Epithelial cell of proximal tubule (primary cell): ENCODE measurements around the gene GJA4. TPM values are rescaled to one million over a fixed set of nuclear protein-coding genes. Genes with fewer than 3 reads are reported as not detected.

ENCODE experiments used
- DNase-seq: peaks from one replicate; pipeline ENCODE4 v3.0.0-alpha.2; 2011; ENCODE audit warnings: low read depth
- H3K4me3 ChIP-seq: 2 replicates; pipeline ENCODE4 v1.5.1; 2011; ENCODE audit warnings: low read depth, mild to moderate bottlenecking, low read length
- CTCF ChIP-seq: conservative IDR thresholded peaks from 2 replicates; pipeline ENCODE4 v1.5.1; 2012; ENCODE audit warnings: low read depth, mild to moderate bottlenecking, low read length
- total RNA-seq: library from RNA; depleted of rRNA; stranded (reverse); fragments of >200 nt; gene quantifications from 2 replicates; pipeline ENCODE4 v1.2.3, GENCODE V29; 2015

The GJA4 gene
- not detected in 2 replicates for total RNA-seq

- H3K4me3 ChIP-seq = no peak within 1 kb of the TSS
- TF ChIP-seq CTCF = no peak
- DNase-seq = no peak
Measured at GRCh38 chr1:34792868-34793727, at the start of gene GJA4. Gene GJA4, plus strand, starts transcription at chr1:34792999. Its CDS starts 1,215 bp downstream, at chr1:34794214.

- H3K4me3 ChIP-seq = no peak overlapping the region
- no peak for TF ChIP-seq CTCF
- no peak for DNase-seq
Measured at GRCh38 chr1:34743775-34744174, 49.0 kb upstream of the GJA4 start.

- TF ChIP-seq CTCF = no peak
- no peak for DNase-seq
- no peak overlapping the region for H3K4me3 ChIP-seq
Measured at GRCh38 chr1:34744851-34745250, 47.9 kb upstream of the GJA4 start.

- DNase-seq = no peak
- no peak for TF ChIP-seq CTCF
- H3K4me3 ChIP-seq = no peak overlapping the region
Measured at GRCh38 chr1:34745666-34746065, 47.1 kb upstream of the GJA4 start.

GRCh38 chr1:34746101-34746500 lies 46.7 kb upstream of the GJA4 start:
- H3K4me3 ChIP-seq = no peak overlapping the region
- TF ChIP-seq CTCF = no peak
- DNase-seq = no peak

- no peak for DNase-seq
- no peak for TF ChIP-seq CTCF
- no peak overlapping the region for H3K4me3 ChIP-seq
Measured at GRCh38 chr1:34746785-34747637, 45.8 kb upstream of the GJA4 start.
